Cardiac fibroblast (primary cell): ENCODE data around the gene NNMT.
A peak's percentile ranks its signal among the peaks of the same experiment; 100 is the strongest.

ENCODE experiments used
- DNase-seq, 2 donors: peaks; one replicate each; pipeline versions ENCODE4 v3.0.0 to v3.0.0-alpha.2; 2010; ENCODE audit warnings: low read depth in 2 of 2
- H3K4me3 ChIP-seq, 2 donors: replicated peaks in 1 of 2; 1 replicate in 1 of 2; 2 replicates in 1 of 2; pipeline ENCODE4 v1.5.1; 2011; ENCODE audit warnings: low read depth in 2 of 2, low read length in 2 of 2, mild to moderate bottlenecking in 2 of 2, moderate library complexity in 1 of 2
- TF ChIP-seq, protein P1 (sequence below): IDR thresholded peaks from one replicate; pipeline ENCODE4 v1.5.1; 2011; ENCODE audit warnings: low read depth, mild to moderate bottlenecking, low read length, inconsistent platforms

Gene NNMT

DNA sequence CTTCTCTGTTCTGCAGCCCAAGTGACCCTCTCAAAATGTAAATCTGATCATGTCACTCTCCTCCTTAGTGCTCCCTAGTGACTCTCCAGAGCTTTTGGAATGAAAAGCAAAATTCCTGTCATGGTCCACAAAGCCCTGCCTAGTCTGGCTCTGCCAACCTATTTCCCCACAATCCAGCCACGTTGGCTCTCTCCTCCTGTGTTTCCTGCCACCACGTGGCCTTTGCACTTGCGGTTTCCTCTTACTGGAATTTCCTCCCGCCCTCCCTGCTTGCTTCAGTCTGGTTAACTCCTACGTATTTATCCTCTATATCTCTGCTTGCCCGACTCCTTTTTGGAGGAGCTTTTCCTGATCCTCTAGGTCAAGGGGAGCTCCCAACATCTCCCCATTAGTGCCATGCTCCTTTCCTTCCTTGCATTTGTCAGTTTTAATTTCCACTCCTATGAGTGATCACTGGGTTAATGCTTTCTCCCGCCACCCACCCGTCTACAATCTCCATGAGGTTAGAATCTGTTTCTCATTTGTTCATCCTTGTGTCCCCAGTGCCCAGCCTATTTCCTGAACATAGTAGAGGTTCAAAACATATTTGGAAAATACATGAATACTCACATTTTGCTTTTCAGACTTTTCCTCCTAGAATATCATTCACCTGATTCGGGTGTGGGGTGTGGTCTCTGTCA is 11.5 kb downstream of the NNMT start:
- peak; percentile 92 to 96 for DNase-seq
- TF ChIP-seq, protein P1, sequence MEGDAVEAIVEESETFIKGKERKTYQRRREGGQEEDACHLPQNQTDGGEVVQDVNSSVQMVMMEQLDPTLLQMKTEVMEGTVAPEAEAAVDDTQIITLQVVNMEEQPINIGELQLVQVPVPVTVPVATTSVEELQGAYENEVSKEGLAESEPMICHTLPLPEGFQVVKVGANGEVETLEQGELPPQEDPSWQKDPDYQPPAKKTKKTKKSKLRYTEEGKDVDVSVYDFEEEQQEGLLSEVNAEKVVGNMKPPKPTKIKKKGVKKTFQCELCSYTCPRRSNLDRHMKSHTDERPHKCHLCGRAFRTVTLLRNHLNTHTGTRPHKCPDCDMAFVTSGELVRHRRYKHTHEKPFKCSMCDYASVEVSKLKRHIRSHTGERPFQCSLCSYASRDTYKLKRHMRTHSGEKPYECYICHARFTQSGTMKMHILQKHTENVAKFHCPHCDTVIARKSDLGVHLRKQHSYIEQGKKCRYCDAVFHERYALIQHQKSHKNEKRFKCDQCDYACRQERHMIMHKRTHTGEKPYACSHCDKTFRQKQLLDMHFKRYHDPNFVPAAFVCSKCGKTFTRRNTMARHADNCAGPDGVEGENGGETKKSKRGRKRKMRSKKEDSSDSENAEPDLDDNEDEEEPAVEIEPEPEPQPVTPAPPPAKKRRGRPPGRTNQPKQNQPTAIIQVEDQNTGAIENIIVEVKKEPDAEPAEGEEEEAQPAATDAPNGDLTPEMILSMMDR: no peak
- H3K4me3 ChIP-seq: peak overlapping the region; percentile 6 to 37

DNA sequence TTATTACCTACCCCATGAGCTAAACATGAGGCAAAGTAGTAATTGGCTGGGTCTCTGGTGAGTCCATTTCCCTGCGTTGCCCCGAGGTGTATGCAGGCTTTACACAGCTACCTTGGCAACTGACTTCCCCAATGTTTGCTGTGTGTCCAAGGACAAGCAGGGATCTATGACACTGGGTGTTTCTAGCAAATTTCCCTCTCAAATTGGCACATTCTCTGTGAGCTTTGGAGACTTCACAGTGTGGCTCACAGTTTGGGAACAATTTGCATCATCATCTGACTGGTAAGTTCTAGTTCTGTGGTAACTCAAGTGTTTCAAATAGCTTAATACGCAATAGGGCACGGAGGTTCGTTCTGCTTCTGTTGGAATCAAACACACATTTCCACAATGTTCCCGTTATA is 12.5 kb downstream of the NNMT start:
- TF ChIP-seq, protein P1: no peak
- H3K4me3 ChIP-seq: no peak overlapping the region
- peak; percentile 71 to 84 for DNase-seq

DNA sequence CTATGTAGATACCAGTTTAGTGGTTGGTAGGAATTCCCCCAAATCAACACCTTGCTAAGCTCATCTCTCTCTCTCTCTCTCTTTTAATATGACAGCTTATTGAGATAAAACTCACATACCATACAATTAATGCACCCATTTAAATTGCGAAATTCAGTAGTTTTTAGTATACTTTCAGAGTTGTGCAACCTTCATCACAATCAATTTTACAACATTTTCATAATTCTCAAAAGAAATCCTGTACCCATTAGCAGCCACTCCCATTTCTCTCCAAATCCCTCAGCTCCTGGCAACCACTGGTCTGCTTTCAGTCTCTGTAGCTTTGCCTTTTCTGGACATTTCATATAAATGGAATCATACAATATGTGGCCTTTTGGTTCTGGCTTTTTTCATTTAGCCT is 13.3 kb downstream of the NNMT start:
- peak; percentile 27 to 46 for DNase-seq
- no peak overlapping the region for H3K4me3 ChIP-seq
- TF ChIP-seq, protein P1: no peak

DNA sequence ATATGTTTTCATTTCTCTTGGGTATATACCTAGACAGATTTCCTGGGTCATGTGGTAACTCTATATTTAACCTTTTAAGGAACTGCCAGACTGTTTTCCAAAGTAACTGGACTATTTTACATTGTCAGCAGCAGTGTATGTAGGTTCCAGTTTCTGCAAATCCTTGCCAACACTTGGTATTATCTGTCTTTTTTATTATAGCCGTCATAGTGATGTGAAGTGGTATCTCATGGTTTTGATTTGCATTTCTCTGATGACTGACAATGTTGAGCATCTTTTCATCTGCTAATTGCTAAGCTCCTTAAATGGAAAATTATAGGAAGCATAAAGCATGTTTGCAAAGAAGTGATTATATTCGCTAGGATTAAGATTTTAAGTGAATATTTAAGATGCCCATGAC is 13.9 kb downstream of the NNMT start:
- TF ChIP-seq, protein P1: no peak
- no peak overlapping the region for H3K4me3 ChIP-seq
- DNase-seq: peak; percentile 17 to 18

DNA sequence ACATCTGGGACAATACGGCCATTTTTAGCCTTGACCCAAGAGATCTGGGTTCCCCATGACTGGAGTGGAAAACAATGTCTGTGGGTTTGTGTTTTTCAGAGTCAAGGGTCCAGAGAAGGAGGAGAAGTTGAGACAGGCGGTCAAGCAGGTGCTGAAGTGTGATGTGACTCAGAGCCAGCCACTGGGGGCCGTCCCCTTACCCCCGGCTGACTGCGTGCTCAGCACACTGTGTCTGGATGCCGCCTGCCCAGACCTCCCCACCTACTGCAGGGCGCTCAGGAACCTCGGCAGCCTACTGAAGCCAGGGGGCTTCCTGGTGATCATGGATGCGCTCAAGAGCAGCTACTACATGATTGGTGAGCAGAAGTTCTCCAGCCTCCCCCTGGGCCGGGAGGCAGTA is 15.7 kb downstream of the NNMT start:
- no peak overlapping the region for H3K4me3 ChIP-seq
- TF ChIP-seq, protein P1: no peak
- peak; percentile 14 to 20 for DNase-seq

DNA sequence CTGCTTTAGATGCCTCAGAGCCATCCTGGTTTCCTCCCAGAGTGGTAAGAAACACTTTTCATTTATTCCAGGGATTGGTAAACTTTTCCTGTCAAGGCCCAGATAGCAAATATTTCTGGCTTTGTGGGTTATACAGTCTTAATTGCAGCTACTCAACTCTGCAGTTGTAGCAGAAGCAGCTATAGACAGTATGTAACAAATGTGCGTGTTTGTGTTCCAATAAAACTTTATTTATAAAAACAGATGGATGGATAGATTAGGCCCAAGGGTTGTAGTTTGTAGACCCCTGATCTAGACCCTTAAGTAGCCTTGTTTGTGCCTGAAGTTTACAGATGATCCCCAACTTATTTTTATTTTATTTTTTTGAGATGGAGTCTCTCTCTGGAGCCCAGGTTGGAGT is 17.9 kb downstream of the NNMT start:
- TF ChIP-seq, protein P1: no peak
- H3K4me3 ChIP-seq: no peak overlapping the region
- DNase-seq: peak; percentile 19 to 20
